Karpas-422 (cell line): Measurements from ENCODE around the gene TMEM187. TPM values are rescaled to one million over a fixed set of nuclear protein-coding genes. Genes with fewer than 3 reads are reported as not detected.

Source experiments
- DNase-seq: peaks from one replicate; pipeline ENCODE4 v3.0.0-alpha.2; 2015
- H2AFZ ChIP-seq: fragments of 200-600 bp; sonication (generic); 2 replicates; pipeline ENCODE4 v1.6.1; 2014; ENCODE audit warnings: antibody characterized with exemption, low read length, mixed read lengths
- H3K27ac ChIP-seq: fragments of 200-600 bp; sonication (generic); 2 replicates; pipeline ENCODE4 v1.5.1; 2014; ENCODE audit warnings: mild to moderate bottlenecking, low read length, moderate library complexity
- H3K27me3 ChIP-seq: fragments of 200-600 bp; sonication (generic); 2 replicates; pipeline ENCODE4 v1.6.1; 2014; ENCODE audit warnings: low read length, mixed read lengths
- H3K36me3 ChIP-seq: fragments of 200-600 bp; sonication (generic); 2 replicates; pipeline ENCODE4 v1.6.1; 2014; ENCODE audit warnings: low read length, mixed read lengths; ENCODE audit not compliant: insufficient read depth
- H3K4me1 ChIP-seq: fragments of 200-600 bp; sonication (generic); 2 replicates; pipeline ENCODE4 v1.6.1; 2014; ENCODE audit warnings: mild to moderate bottlenecking, low read length, mixed read lengths
- H3K4me2 ChIP-seq: fragments of 200-600 bp; sonication (generic); 2 replicates; pipeline ENCODE4 v1.6.1; 2014; ENCODE audit warnings: low read length, low read depth, mild to moderate bottlenecking; ENCODE audit not compliant: poor library complexity, severe bottlenecking
- H3K4me3 ChIP-seq: fragments of 200-600 bp; sonication (generic); 2 replicates; pipeline ENCODE4 v1.5.1; 2014; ENCODE audit warnings: mild to moderate bottlenecking, antibody characterized with exemption, low read length, mixed read lengths
- H3K79me2 ChIP-seq: fragments of 200-600 bp; sonication (generic); 2 replicates; pipeline ENCODE4 v1.6.1; 2014; ENCODE audit warnings: mild to moderate bottlenecking, low read length, mixed read lengths
- H3K9ac ChIP-seq: fragments of 200-600 bp; sonication (generic); 2 replicates; pipeline ENCODE4 v1.6.0; 2014; ENCODE audit warnings: low read length
- H3K9me2 ChIP-seq: fragments of 200-600 bp; sonication (generic), shearing (Covaris generic); replicated peaks from 2 replicates; pipeline ENCODE4 v1.6.0; 2014; ENCODE audit warnings: mild to moderate bottlenecking, low read length, moderate library complexity; ENCODE audit not compliant: insufficient read depth
- H3K9me3 ChIP-seq: fragments of 300-700, 200-600 bp; sonication (generic); 2 replicates; pipeline ENCODE4 v1.6.1; 2014; ENCODE audit warnings: low read length, mixed read lengths
- H4K20me1 ChIP-seq: fragments of 200-600 bp; sonication (generic); 2 replicates; pipeline ENCODE4 v1.6.1; 2014; ENCODE audit warnings: mild to moderate bottlenecking, antibody characterized with exemption, low read length, low read depth; ENCODE audit not compliant: insufficient read depth
- total RNA-seq: library from RNA; depleted of rRNA; stranded (reverse); fragments of >200 nt; shearing (Covaris generic); gene quantifications from 2 replicates; pipeline ENCODE4 v1.2.3, GENCODE V29; 2014; ENCODE audit warnings: low replicate concordance

TMEM187 gene
- total RNA-seq, 1 experiment from 2014 or later, result 1.5 TPM

GRCh38 chrX:153968754-153969124 is 3.8 kb upstream of the TMEM187 start:
- Histone ChIP-seq H4K20me1 (peaks cover 11% of the 10 kb centered on the region; the same call in 1 of the 2 replicates), H3K27me3 (no peaks in the 10 kb centered on the region), H2AFZ (no peak overlapping the region), H3K79me2 (peaks cover 53% of the 10 kb centered on the region), H3K9me2 (no peaks in the 10 kb centered on the region), H3K36me3 (no peaks in the 10 kb centered on the region), H3K9ac (peak overlapping the region; percentile 97), H3K4me1 (peaks cover 36% of the 10 kb centered on the region), H3K27ac (peak overlapping the region; percentile 95), H3K4me3 (peak overlapping the region; percentile 87), H3K4me2 (peak overlapping the region; percentile 90), H3K9me3 (no peaks in the 10 kb centered on the region)
- DNase-seq, result peak; percentile 68

- H3K36me3 ChIP-seq, result no peaks in the 10 kb centered on the region
- DNase-seq, result no peak
- no peak overlapping the region for H2AFZ ChIP-seq
Observed at GRCh38 chrX:153969125-153969903, 3.2 kb upstream of the TMEM187 start.

GRCh38 chrX:153969904-153970356 is 2.6 kb upstream of the TMEM187 start:
- peaks cover 43% of the 10 kb centered on the region for H3K4me1 ChIP-seq
- H2AFZ ChIP-seq, result no peak overlapping the region
- no peaks in the 10 kb centered on the region for H3K9me3 ChIP-seq
- H3K4me3 ChIP-seq, result peak overlapping the region; percentile 87
- H3K4me2 ChIP-seq, result peak overlapping the region; percentile 90
- H3K27me3 ChIP-seq, result no peaks in the 10 kb centered on the region
- H4K20me1 ChIP-seq, result peaks cover 5% of the 10 kb centered on the region; the same call in 1 of the 2 replicates
- H3K36me3 ChIP-seq, result no peaks in the 10 kb centered on the region
- H3K9ac ChIP-seq, result peak overlapping the region; percentile 97
- DNase-seq, result no peak
- peaks cover 50% of the 10 kb centered on the region for H3K79me2 ChIP-seq
- H3K27ac ChIP-seq, result peak overlapping the region; percentile 95
- no peaks in the 10 kb centered on the region for H3K9me2 ChIP-seq

More at GRCh38 chrX:153969125-153969903, 3.2 kb upstream of the TMEM187 start:
- H3K4me2 ChIP-seq, result peak overlapping the region; percentile 90
- no peaks in the 10 kb centered on the region for H3K27me3 ChIP-seq
- H4K20me1 ChIP-seq, result peaks cover 11% of the 10 kb centered on the region; the same call in 1 of the 2 replicates
- H3K9me3 ChIP-seq, result no peaks in the 10 kb centered on the region
- H3K4me1 ChIP-seq, result peaks cover 42% of the 10 kb centered on the region
- peak overlapping the region; percentile 97 for H3K9ac ChIP-seq
- H3K79me2 ChIP-seq, result peaks cover 53% of the 10 kb centered on the region
- H3K4me3 ChIP-seq, result peak overlapping the region; percentile 87
- H3K9me2 ChIP-seq, result no peaks in the 10 kb centered on the region
- H3K27ac ChIP-seq, result peak overlapping the region; percentile 95

GRCh38 chrX:153970357-153971123 is 2.0 kb upstream of the TMEM187 start:
- peaks cover 43% of the 10 kb centered on the region for H3K4me1 ChIP-seq
- DNase-seq, result peak; percentile 77
- no peaks in the 10 kb centered on the region for H3K9me2 ChIP-seq
- no peaks in the 10 kb centered on the region for H3K36me3 ChIP-seq
- H2AFZ ChIP-seq, result no peak overlapping the region
- H3K27ac ChIP-seq, result peak overlapping the region; percentile 95
- H3K4me3 ChIP-seq, result peak overlapping the region; percentile 87
- H4K20me1 ChIP-seq, result no peaks in the 10 kb centered on the region
- H3K9ac ChIP-seq, result peak overlapping the region; percentile 97
- H3K4me2 ChIP-seq, result peak overlapping the region; percentile 90
- H3K27me3 ChIP-seq, result no peaks in the 10 kb centered on the region
- H3K79me2 ChIP-seq, result peaks cover 44% of the 10 kb centered on the region
- no peaks in the 10 kb centered on the region for H3K9me3 ChIP-seq

- Histone ChIP-seq H3K4me3 (peak overlapping the region; percentile 87), H4K20me1 (no peaks in the 10 kb centered on the region), H3K9ac (peak overlapping the region; percentile 97), H3K79me2 (peaks cover 39% of the 10 kb centered on the region), H3K36me3 (no peaks in the 10 kb centered on the region), H2AFZ (no peak overlapping the region), H3K4me1 (peaks cover 43% of the 10 kb centered on the region), H3K9me3 (no peaks in the 10 kb centered on the region), H3K4me2 (peak overlapping the region; percentile 90), H3K27ac (peak overlapping the region; percentile 95), H3K9me2 (no peaks in the 10 kb centered on the region), H3K27me3 (no peaks in the 10 kb centered on the region)
- peak; percentile 94 for DNase-seq
Observed at GRCh38 chrX:153971124-153971449, 1.5 kb upstream of the TMEM187 start.

- Histone ChIP-seq H3K79me2 (peaks cover 32% of the 10 kb centered on the region), H2AFZ (no peak within 1 kb of the TSS)
Observed at GRCh38 chrX:153971450-153972367, 845 bp upstream of the TMEM187 start, which contains the start of gene HCFC1. HCFC1 (minus strand) TSS chrX:153971818; CDS start chrX:153970840, 978 bp downstream.

GRCh38 chrX:153973127-153974002 is 811 bp downstream of the TMEM187 start:
- no peak for DNase-seq
- Histone ChIP-seq H2AFZ (no peak overlapping the region), H3K79me2 (peaks cover 16% of the 10 kb centered on the region), H3K9ac (peak overlapping the region; percentile 97), H3K27ac (peak overlapping the region; percentile 88), H3K36me3 (no peaks in the 10 kb centered on the region), H3K4me2 (peak overlapping the region; percentile 76), H3K9me3 (no peaks in the 10 kb centered on the region), H4K20me1 (no peaks in the 10 kb centered on the region), H3K4me1 (peaks cover 23% of the 10 kb centered on the region), H3K27me3 (no peaks in the 10 kb centered on the region), H3K4me3 (peak overlapping the region; percentile 73), H3K9me2 (no peaks in the 10 kb centered on the region)

More at GRCh38 chrX:153971450-153972367, 845 bp upstream of the TMEM187 start, which contains the start of gene HCFC1:
- Histone ChIP-seq H3K4me2 (peak within 1 kb of the TSS; percentile 90), H3K4me3 (peak within 1 kb of the TSS; percentile 87), H3K9ac (peak within 1 kb of the TSS; percentile 97), H4K20me1 (no peaks in the 10 kb centered on the region), H3K36me3 (no peaks in the 10 kb centered on the region), H3K27ac (peak within 1 kb of the TSS; percentile 95), H3K9me3 (no peaks in the 10 kb centered on the region), H3K9me2 (no peaks in the 10 kb centered on the region), H3K4me1 (peaks cover 40% of the 10 kb centered on the region), H3K27me3 (no peaks in the 10 kb centered on the region)
- peak; percentile 95 for DNase-seq
